Body of pancreas (tissue), 4 donors: ENCODE measurements around the gene UBR4.

Experiments used
- POLR2A ChIP-seq, 3 donors: fragments of 450-650 bp; IDR thresholded peaks; one replicate each; pipeline ENCODE4 v1.6.1; 2016; ENCODE audit warnings: antibody characterized with exemption in 3 of 3, mild to moderate bottlenecking in 2 of 3
- TF ChIP-seq, protein P1 (sequence below), 7 experiments: fragments of 450-650 bp in 4 of 7; fragments of 200-600 bp in 3 of 7; sonication (generic) in 3 of 7; IDR thresholded peaks; one replicate each; pipeline ENCODE4 v1.5.1; 2016 to 2019; ENCODE audit warnings: antibody characterized with exemption in 7 of 7

DNA sequence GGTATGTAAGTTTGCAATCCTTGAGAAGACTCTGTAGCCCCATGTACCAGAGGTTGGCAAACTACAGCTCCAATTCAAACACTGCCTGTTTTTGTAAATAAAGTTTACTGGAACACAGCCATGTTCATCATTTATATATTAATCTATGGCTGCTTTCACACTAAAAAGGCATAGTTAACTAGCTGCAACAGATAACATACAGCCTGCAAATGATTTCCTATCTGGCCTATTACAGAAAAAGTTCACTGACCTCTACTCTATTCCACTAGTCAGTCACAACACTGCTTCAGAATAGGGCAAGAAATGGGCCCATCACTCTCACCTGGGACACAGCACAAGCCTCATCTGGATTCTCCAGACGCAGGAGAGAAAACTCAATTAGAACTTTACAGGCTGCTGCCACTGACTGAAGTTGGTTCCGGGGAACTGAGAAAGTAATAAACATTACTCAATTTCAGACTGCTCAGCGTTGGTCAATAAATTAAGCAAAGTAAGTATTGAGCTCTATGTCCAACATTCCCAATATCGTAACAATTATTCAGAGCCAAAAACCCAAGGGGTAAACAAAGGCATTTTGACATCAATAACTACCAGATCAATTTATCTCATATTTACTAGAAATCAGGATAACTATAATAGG, 10.6 kb downstream of the UBR4 start:
- TF ChIP-seq, protein P1, sequence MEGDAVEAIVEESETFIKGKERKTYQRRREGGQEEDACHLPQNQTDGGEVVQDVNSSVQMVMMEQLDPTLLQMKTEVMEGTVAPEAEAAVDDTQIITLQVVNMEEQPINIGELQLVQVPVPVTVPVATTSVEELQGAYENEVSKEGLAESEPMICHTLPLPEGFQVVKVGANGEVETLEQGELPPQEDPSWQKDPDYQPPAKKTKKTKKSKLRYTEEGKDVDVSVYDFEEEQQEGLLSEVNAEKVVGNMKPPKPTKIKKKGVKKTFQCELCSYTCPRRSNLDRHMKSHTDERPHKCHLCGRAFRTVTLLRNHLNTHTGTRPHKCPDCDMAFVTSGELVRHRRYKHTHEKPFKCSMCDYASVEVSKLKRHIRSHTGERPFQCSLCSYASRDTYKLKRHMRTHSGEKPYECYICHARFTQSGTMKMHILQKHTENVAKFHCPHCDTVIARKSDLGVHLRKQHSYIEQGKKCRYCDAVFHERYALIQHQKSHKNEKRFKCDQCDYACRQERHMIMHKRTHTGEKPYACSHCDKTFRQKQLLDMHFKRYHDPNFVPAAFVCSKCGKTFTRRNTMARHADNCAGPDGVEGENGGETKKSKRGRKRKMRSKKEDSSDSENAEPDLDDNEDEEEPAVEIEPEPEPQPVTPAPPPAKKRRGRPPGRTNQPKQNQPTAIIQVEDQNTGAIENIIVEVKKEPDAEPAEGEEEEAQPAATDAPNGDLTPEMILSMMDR (IDR thresholded peaks at IDR 0.05) = no peak
- no peak for TF ChIP-seq POLR2A (IDR thresholded peaks at IDR 0.05)
